Neural progenitor cell (in vitro differentiated cells): Measurements from ENCODE around the gene TNNI3. TPM values are rescaled to one million over a fixed set of nuclear protein-coding genes. Genes with fewer than 3 reads are reported as not detected.

Source experiments
- DNase-seq: peaks from one replicate; pipeline ENCODE4 v3.0.0-alpha.2; 2016; ENCODE audit warnings: low spot score
- H2AFZ ChIP-seq: fragments of 200-600 bp; sonication (generic); replicated peaks from 2 replicates; pipeline ENCODE4 v1.6.1; 2016; ENCODE audit warnings: antibody characterized with exemption
- H3F3A ChIP-seq: fragments of 200-600 bp; sonication (generic); 2 replicates; pipeline ENCODE4 v1.6.1; 2016; ENCODE audit warnings: antibody characterized with exemption, low read depth
- H3K27ac ChIP-seq: fragments of 200-600 bp; sonication (generic); 2 replicates; pipeline ENCODE4 v1.5.1; 2016; ENCODE audit warnings: mild to moderate bottlenecking
- H3K27me3 ChIP-seq: fragments of 200-600 bp; sonication (generic); 2 replicates; pipeline ENCODE4 v1.6.1; 2016; ENCODE audit warnings: mild to moderate bottlenecking, moderate library complexity
- H3K36me3 ChIP-seq: fragments of 200-600 bp; sonication (generic); 2 replicates; pipeline ENCODE4 v1.5.1; 2016
- H3K4me1 ChIP-seq: fragments of 200-600 bp; sonication (generic); 2 replicates; pipeline ENCODE4 v1.6.1; 2016; ENCODE audit warnings: mixed run types
- H3K4me2 ChIP-seq: fragments of 200-600 bp; sonication (generic); 2 replicates; pipeline ENCODE4 v1.6.1; 2016
- H3K4me3 ChIP-seq: fragments of 200-600 bp; sonication (generic); 2 replicates; pipeline ENCODE4 v1.5.1; 2016
- H3K79me2 ChIP-seq: fragments of 200-600 bp; sonication (generic); 2 replicates; pipeline ENCODE4 v1.6.1; 2016; ENCODE audit warnings: low read depth
- H3K9ac ChIP-seq: fragments of 200-600 bp; sonication (generic); 2 replicates; pipeline ENCODE4 v1.6.1; 2016
- H3K9me3 ChIP-seq: fragments of 200-600 bp; sonication (generic); 2 replicates; pipeline ENCODE4 v1.5.1; 2016; ENCODE audit warnings: low read depth
- H4K20me1 ChIP-seq: fragments of 200-600 bp; sonication (generic); 2 replicates; pipeline ENCODE4 v1.6.1; 2016; ENCODE audit warnings: low read depth
- H3K27ac Mint-ChIP-seq: 3 replicates; pipeline ENCODE4 v1.8.0; 2021; ENCODE audit warnings: mixed read lengths
- H3K27me3 Mint-ChIP-seq: 2 replicates; pipeline ENCODE4 v1.8.0; 2022; ENCODE audit warnings: low read depth, mild to moderate bottlenecking, inconsistent platforms, moderate library complexity, mixed read lengths; ENCODE audit not compliant: insufficient read depth
- H3K36me3 Mint-ChIP-seq: 3 replicates; pipeline ENCODE4 v1.8.0; 2021; ENCODE audit warnings: mixed read lengths
- H3K4me1 Mint-ChIP-seq: 3 replicates; pipeline ENCODE4 v1.8.0; 2021; ENCODE audit warnings: mixed read lengths
- H3K4me3 Mint-ChIP-seq: 3 replicates; pipeline ENCODE4 v1.8.0; 2021; ENCODE audit warnings: mild to moderate bottlenecking, moderate library complexity, mixed read lengths
- H3K9me3 Mint-ChIP-seq: 3 replicates; pipeline ENCODE4 v1.8.0; 2020; ENCODE audit warnings: mixed read lengths
- EZH2 ChIP-seq: fragments of 200-600 bp; sonication (generic); IDR thresholded peaks from 2 replicates; pipeline ENCODE4 v1.6.1; 2017; ENCODE audit warnings: antibody characterized with exemption, mild to moderate bottlenecking, moderate library complexity
- EZH2phosphoT487 ChIP-seq: fragments of 200-600 bp; sonication (generic); IDR thresholded peaks from 2 replicates; pipeline ENCODE4 v1.6.1; 2017; ENCODE audit warnings: antibody characterized with exemption
- microRNA-seq: library from miRNA; unstranded; fragments of <30 nt; microRNA quantifications from one replicate; pipeline ENCODE4, GENCODE V29; 2016
- small RNA-seq: library from RNA; depleted of rRNA; stranded (forward); fragments of <200 nt; gene quantifications from one replicate; pipeline ENCODE3, GENCODE V24; 2015
- total RNA-seq: library from RNA; depleted of rRNA; stranded (reverse); fragments of >200 nt; gene quantifications from 2 replicates; pipeline ENCODE4 v1.2.3, GENCODE V29; 2015; ENCODE audit warnings: low replicate concordance
- TF ChIP-seq, protein P1 (sequence below): fragments of 200-600 bp; sonication (generic); IDR thresholded peaks from 2 replicates; pipeline ENCODE4 v1.5.1; 2017; ENCODE audit warnings: antibody characterized with exemption, mild to moderate bottlenecking

Gene TNNI3
- total RNA-seq, 1 donor from 2014 or later = 22.2 TPM

- no peak for DNase-seq
- no peak overlapping the region for H3K9ac ChIP-seq
- no peaks in the 10 kb centered on the region for H3K27me3 ChIP-seq
- Mint-ChIP-seq H3K27me3 (no peaks in the 10 kb centered on the region), H3K4me1 (peaks cover 4% of the 10 kb centered on the region), H3K9me3 (no peaks in the 10 kb centered on the region), H3K4me3 (no peak overlapping the region), H3K36me3 (peaks cover 25% of the 10 kb centered on the region), H3K27ac (no peak overlapping the region)
- no peak overlapping the region for H3K4me2 ChIP-seq
- H3K79me2 ChIP-seq = peaks cover 6% of the 10 kb centered on the region
- no peaks in the 10 kb centered on the region for H3K4me1 ChIP-seq
- peaks cover 25% of the 10 kb centered on the region for H4K20me1 ChIP-seq
- TF ChIP-seq EZH2phosphoT487 (no peak), EZH2 (no peak)
- TF ChIP-seq, protein P1, sequence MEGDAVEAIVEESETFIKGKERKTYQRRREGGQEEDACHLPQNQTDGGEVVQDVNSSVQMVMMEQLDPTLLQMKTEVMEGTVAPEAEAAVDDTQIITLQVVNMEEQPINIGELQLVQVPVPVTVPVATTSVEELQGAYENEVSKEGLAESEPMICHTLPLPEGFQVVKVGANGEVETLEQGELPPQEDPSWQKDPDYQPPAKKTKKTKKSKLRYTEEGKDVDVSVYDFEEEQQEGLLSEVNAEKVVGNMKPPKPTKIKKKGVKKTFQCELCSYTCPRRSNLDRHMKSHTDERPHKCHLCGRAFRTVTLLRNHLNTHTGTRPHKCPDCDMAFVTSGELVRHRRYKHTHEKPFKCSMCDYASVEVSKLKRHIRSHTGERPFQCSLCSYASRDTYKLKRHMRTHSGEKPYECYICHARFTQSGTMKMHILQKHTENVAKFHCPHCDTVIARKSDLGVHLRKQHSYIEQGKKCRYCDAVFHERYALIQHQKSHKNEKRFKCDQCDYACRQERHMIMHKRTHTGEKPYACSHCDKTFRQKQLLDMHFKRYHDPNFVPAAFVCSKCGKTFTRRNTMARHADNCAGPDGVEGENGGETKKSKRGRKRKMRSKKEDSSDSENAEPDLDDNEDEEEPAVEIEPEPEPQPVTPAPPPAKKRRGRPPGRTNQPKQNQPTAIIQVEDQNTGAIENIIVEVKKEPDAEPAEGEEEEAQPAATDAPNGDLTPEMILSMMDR = no peak
- H3K4me3 ChIP-seq = no peak overlapping the region
- peaks cover 5% of the 10 kb centered on the region for H3K36me3 ChIP-seq
- H3F3A ChIP-seq = no peaks in the 10 kb centered on the region
- H3K27ac ChIP-seq = no peak overlapping the region
- H3K9me3 ChIP-seq = no peaks in the 10 kb centered on the region
- H2AFZ ChIP-seq = no peak overlapping the region
Observed at GRCh38 chr19:55105237-55105636, 52.3 kb downstream of the TNNI3 start.

- Mint-ChIP-seq H3K27me3 (no peaks in the 10 kb centered on the region), H3K9me3 (no peaks in the 10 kb centered on the region), H3K4me1 (peaks cover 10% of the 10 kb centered on the region), H3K27ac (no peak overlapping the region), H3K4me3 (no peak overlapping the region), H3K36me3 (peaks cover 19% of the 10 kb centered on the region)
- no peak for TF ChIP-seq EZH2phosphoT487
- TF ChIP-seq, protein P1 = no peak
- no peak for TF ChIP-seq EZH2
- Histone ChIP-seq H3K27me3 (no peaks in the 10 kb centered on the region), H3K27ac (no peak overlapping the region), H3K9ac (no peak overlapping the region), H3K4me1 (no peaks in the 10 kb centered on the region), H3K4me2 (no peak overlapping the region), H3K9me3 (no peaks in the 10 kb centered on the region), H3K36me3 (peaks cover 5% of the 10 kb centered on the region), H4K20me1 (peaks cover 29% of the 10 kb centered on the region), H3K79me2 (peaks cover 6% of the 10 kb centered on the region), H3K4me3 (no peak overlapping the region), H3F3A (no peaks in the 10 kb centered on the region), H2AFZ (no peak overlapping the region)
- no peak for DNase-seq
Observed at GRCh38 chr19:55103190-55103589, 54.3 kb downstream of the TNNI3 start.

Small RNA genes lying within 50 kb of the gene (microRNA-seq; reads per million reads assigned to microRNA genes)
- gene MIR7975 = not detected

Small RNA genes lying within 50 kb of the gene (small RNA-seq; reads per million reads assigned to genes)
- gene MIR7975 (not detected), gene RF01210 (not detected)

Other genes starting within 250 kb of the TNNI3 start
- gene NLRP7, start 210.2 kb downstream of the TNNI3 start, total RNA-seq = 0.09 TPM in 1 of 2 replicates, not detected in the other
- gene NLRP2, start 191.4 kb downstream of the TNNI3 start, total RNA-seq = 75.5 and 115 TPM in 2 replicates
- gene GP6, start 119.5 kb downstream of the TNNI3 start, total RNA-seq = not detected in 2 replicates
- 9.0 and 9.4 TPM in 2 replicates for gene RDH13, start 94.6 kb downstream of the TNNI3 start, total RNA-seq
- gene EPS8L1, start 81.9 kb downstream of the TNNI3 start, total RNA-seq = 7.0 and 17.5 TPM in 2 replicates
- 21.8 and 62.7 TPM in 2 replicates for gene PPP1R12C, start 40.1 kb downstream of the TNNI3 start, total RNA-seq
- gene TNNT1, start 8.5 kb downstream of the TNNI3 start, total RNA-seq = 74.1 and 121 TPM in 2 replicates
- gene DNAAF3, start 8.9 kb upstream of the TNNI3 start, total RNA-seq = 9.1 and 12.0 TPM in 2 replicates
- 0.22 TPM in 1 of 2 replicates, not detected in the other for gene SYT5, start 22.6 kb upstream of the TNNI3 start, total RNA-seq
- gene PTPRH, start 51.8 kb upstream of the TNNI3 start, total RNA-seq = not detected in 2 replicates
- 1.4 and 3.3 TPM in 2 replicates for gene TMEM86B, start 71.0 kb upstream of the TNNI3 start, total RNA-seq
- gene PPP6R1, start 101.3 kb upstream of the TNNI3 start, total RNA-seq = 13.1 and 40.4 TPM in 2 replicates
- gene HSPBP1, start 122.4 kb upstream of the TNNI3 start, total RNA-seq = 15.0 and 43.1 TPM in 2 replicates
- gene BRSK1, start 126.3 kb upstream of the TNNI3 start, total RNA-seq = 24.1 and 43.1 TPM in 2 replicates
- gene TMEM150B, start 167.6 kb upstream of the TNNI3 start, total RNA-seq = 0.62 TPM in 1 of 2 replicates, not detected in the other
- 21.1 and 73.7 TPM in 2 replicates for gene KMT5C, start 182.1 kb upstream of the TNNI3 start, total RNA-seq
- gene COX6B2, start 197.0 kb upstream of the TNNI3 start, total RNA-seq = 0.77 TPM in 1 of 2 replicates, not detected in the other
- 0.09 TPM in 1 of 2 replicates, not detected in the other for gene GARIN5B, start 205.5 kb upstream of the TNNI3 start, total RNA-seq
- 0.06 and 0.62 TPM in 2 replicates for gene IL11, start 212.7 kb upstream of the TNNI3 start, total RNA-seq
- not detected in 2 replicates for gene TMEM190, start 219.1 kb upstream of the TNNI3 start, total RNA-seq
- 0.15 TPM in 1 of 2 replicates, not detected in the other for gene TMEM238, start 226.6 kb upstream of the TNNI3 start, total RNA-seq
- 1,017 and 1,124 TPM in 2 replicates for gene RPL28, start 228.2 kb upstream of the TNNI3 start, total RNA-seq